GM23248 (cell line): Measurements from ENCODE around the gene IL19.

Source experiments
- EZH2 ChIP-seq: fragments of 200-600 bp; sonication (generic); IDR thresholded peaks from 2 replicates; pipeline ENCODE4 v1.6.1; 2018; ENCODE audit warnings: antibody characterized with exemption, mild to moderate bottlenecking; ENCODE audit not compliant: insufficient read depth, poor library complexity, severe bottlenecking
- EZH2phosphoT487 ChIP-seq: fragments of 200-600 bp; sonication (generic); IDR thresholded peaks from 2 replicates; pipeline ENCODE4 v1.6.1; 2018; ENCODE audit warnings: antibody characterized with exemption, moderate library complexity, mild to moderate bottlenecking, low read depth; ENCODE audit not compliant: insufficient read depth

- TF ChIP-seq EZH2 (no peak), EZH2phosphoT487 (no peak)
Observed at GRCh38 chr1:206725109-206725963, 45.2 kb upstream of the IL19 start.
